ENCODE results near the gene ARMC7.

GRCh38 chr17:75067856-75068255, 41.9 kb upstream of the ARMC7 start:
- TF ChIP-seq CTCF (IDR thresholded peaks at IDR 0.05) (no peak), POLR2AphosphoS5 (IDR thresholded peaks at IDR 0.05) (no peak), POLR2A (IDR thresholded peaks at IDR 0.05) (no peak)
